GM12892 (cell line): Measurements from ENCODE around the gene STX18.

ENCODE experiments used
- POLR2A ChIP-seq: IDR thresholded peaks from 2 replicates; pipeline ENCODE4 v1.6.1; 2011; ENCODE audit warnings: low read depth, low read length, control low read depth
- TAF1 ChIP-seq: IDR thresholded peaks from 2 replicates; pipeline ENCODE4 v1.6.1; 2011; ENCODE audit warnings: low read depth, mild to moderate bottlenecking, control low read depth, low read length, borderline replicate concordance

GRCh38 chr4:4554234-4554633 lies 12.4 kb upstream of the STX18 start:
- TF ChIP-seq POLR2A (no peak), TAF1 (no peak)
